Hypothalamus (tissue), 51 donors: ENCODE measurements around the gene DPP6.

Source experiments
- DNase-seq, 51 donors: peaks; one replicate each; lab custom pipeline; 2025; lab: John Stamatoyannopoulos, UW

The DPP6 gene

GRCh38 chr7:154862153-154862791 lies 810.1 kb downstream of the DPP6 start:
- peak in 1 of 51 donors; percentile 20 for DNase-seq

GRCh38 chr7:154863766-154864522 lies 811.7 kb downstream of the DPP6 start:
- DNase-seq: no peak

GRCh38 chr7:154864523-154864891 lies 812.3 kb downstream of the DPP6 start:
- DNase-seq: no peak

GRCh38 chr7:154865984-154866685 lies 813.9 kb downstream of the DPP6 start:
- no peak for DNase-seq

GRCh38 chr7:154867068-154867467 lies 814.9 kb downstream of the DPP6 start:
- DNase-seq: no peak

GRCh38 chr7:154868921-154869320 lies 816.7 kb downstream of the DPP6 start:
- DNase-seq: no peak

- no peak for DNase-seq
These were observed 817.2 kb downstream of the DPP6 start for GRCh38 chr7:154869436-154869835.

- DNase-seq: peak in 10 of 51 donors; percentile 9 to 36 (median 24)
These were observed 819.3 kb downstream of the DPP6 start for GRCh38 chr7:154871507-154871906.

GRCh38 chr7:154871928-154872750 lies 819.9 kb downstream of the DPP6 start:
- DNase-seq: peak in 3 of 51 donors; percentile 16 to 34 (median 19)

- DNase-seq: no peak
These were observed 820.8 kb downstream of the DPP6 start for GRCh38 chr7:154872811-154873499.

GRCh38 chr7:154873500-154874121 lies 821.4 kb downstream of the DPP6 start:
- no peak for DNase-seq

GRCh38 chr7:154874409-154875113 lies 822.4 kb downstream of the DPP6 start:
- DNase-seq: peak in 10 of 51 donors; percentile 8 to 68 (median 22)

GRCh38 chr7:154875297-154875696 lies 823.1 kb downstream of the DPP6 start:
- DNase-seq: no peak

- no peak for DNase-seq
These were observed 824.3 kb downstream of the DPP6 start for GRCh38 chr7:154876516-154876915.

GRCh38 chr7:154877031-154877430 lies 824.8 kb downstream of the DPP6 start:
- no peak for DNase-seq

GRCh38 chr7:154879629-154880028 lies 827.4 kb downstream of the DPP6 start:
- DNase-seq: no peak

GRCh38 chr7:154880513-154880912 lies 828.3 kb downstream of the DPP6 start:
- no peak for DNase-seq

- no peak for DNase-seq
These were observed 828.8 kb downstream of the DPP6 start for GRCh38 chr7:154881026-154881425.

- DNase-seq: no peak
These were observed 829.3 kb downstream of the DPP6 start for GRCh38 chr7:154881526-154881925.
